Cortex of kidney (tissue), 1 donor: Measurements from ENCODE around the gene DLL1.

Experiments
- DNase-seq: peaks from one replicate; lab custom pipeline; 2025; lab: John Stamatoyannopoulos, UW

The DLL1 gene

DNA sequence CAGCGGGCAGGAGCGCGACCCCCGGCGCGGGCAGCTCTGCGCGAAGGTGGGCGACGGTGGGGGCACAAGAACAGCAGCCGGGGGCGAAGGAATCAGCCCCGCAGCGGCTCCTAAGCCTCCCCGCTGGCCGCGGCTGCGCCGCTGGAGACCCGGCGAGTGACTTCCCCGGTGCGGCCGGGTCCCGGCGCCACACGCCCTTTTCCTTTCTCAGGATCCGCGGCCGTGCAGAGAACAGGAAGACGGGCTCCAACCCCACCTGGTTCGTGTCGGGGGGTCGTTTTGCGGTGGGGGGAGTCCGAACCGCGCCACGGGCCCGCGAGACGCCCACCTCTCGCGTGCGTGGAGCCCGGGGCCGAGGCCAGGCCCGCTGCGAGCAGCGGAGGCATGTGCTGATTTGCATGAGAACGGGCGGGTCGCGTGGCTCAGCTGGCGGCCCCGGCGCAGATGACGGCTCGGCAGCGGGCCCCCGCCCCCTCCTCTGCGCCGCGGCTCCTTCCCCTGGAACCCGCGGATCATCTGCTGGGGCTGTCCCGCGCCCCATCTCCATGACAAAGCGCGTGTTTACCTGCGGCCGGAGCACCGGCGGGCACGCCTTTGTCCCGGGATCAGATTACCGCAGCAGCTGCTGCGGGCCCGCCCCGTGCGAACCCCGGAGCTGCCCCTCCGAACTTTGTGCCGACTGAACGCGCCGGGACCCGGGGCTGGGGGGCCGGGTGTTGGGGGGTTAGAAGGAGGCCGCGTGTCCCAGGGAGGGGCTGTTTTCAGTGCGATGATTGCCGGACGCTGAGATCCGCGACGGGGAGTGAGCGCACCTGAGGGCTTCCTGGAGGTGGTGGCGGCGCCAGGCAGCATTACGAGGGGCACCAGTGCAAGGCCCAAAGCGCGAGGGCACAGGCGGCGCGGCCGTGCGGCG lies 4.9 kb upstream of the DLL1 start:
- no peak for DNase-seq

DNA sequence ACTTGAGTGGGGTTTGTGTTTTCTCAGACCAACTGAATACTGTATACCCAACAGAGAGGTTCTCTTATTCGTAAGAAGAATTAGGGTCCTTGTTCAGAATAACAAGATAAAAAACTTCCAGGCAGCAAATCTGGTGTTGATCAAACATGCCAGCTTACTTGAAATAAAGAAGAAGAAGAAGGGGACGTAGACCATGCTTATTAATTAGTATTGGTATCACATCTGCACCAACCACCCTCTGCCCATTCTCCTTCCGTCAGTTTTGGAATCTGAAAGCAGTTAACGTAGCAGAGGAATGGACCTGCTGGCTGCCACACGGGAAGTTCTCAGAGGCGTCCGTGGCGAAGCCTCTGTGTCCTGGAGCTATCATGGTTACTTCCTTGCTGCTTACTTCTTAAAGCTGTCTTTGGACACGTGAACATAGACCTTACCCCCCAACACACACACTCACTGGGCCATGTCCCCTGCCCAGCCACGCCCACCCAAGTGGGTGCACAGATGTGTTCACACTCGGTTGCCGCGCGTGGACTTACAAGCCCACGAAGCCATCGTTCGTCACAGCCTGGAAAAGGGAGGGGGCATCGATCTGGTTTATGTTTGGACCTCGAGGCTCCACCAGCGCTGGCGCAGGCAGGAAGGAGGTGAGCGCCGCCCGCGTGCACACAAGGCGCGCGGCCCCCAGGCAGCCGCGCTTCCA lies 4.1 kb upstream of the DLL1 start:
- DNase-seq: no peak

DNA sequence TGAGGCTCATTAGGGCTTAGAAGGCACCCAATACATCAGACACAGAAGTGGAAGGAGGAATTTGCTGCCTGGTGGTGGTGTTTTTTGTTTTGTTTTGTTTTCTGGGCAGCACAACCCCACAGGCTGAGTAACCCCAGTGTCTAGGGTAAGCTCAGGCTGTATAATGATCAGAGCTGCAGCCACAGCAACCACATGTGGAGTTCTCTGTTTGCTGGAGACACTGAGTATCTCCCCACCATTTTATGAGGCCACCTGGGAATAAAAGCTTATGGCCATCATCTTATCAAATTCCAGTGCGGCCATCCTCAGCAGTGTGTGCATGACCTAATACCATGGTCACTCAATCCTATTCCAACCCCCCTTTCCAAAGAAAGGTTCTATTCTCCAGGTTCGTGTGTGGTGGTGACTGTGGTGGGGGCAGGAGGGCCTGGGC lies 3.4 kb upstream of the DLL1 start:
- DNase-seq: no peak

DNA sequence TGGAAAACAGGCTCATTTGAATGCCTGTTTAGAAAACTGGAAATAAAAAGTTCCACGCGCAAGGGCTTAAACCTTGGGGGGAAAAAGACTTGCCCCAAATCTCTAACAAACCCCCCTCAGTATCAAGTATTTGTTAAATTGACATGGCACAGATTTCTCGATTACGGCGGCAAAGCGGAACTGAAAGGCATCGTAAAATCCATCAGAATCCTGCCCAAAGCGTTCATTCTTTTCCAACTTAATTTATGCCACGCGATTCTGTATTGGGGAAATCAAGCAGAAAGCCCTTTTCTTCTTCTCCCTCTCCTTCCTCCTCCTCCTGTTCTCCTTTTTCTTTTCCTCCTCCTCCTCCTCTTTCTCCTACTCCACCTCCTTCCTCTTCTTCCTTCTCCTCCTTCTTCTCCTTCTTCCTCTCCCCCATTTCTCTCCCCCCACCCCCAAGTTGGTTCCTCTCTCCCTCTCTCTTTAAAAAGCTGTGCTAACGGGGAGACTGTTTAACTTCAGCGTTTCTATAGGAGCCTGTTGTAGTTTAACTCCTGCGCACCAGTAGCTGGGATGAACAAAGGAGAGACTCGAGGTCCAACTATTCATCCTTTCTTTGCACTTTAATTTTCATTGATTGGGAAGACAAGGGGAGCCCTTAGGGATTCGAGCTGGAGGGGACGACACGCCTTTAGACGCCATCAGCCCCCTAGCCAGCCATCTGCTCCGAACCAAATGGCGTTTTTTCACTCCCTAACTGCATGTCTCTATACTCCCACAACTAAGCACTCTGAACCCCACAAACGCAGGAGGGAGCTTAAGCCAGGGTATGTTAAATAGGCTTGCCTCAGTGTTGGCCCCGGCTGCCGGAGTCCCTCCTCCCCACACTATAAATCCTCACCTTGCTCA lies 2.7 kb upstream of the DLL1 start:
- DNase-seq: no peak

DNA sequence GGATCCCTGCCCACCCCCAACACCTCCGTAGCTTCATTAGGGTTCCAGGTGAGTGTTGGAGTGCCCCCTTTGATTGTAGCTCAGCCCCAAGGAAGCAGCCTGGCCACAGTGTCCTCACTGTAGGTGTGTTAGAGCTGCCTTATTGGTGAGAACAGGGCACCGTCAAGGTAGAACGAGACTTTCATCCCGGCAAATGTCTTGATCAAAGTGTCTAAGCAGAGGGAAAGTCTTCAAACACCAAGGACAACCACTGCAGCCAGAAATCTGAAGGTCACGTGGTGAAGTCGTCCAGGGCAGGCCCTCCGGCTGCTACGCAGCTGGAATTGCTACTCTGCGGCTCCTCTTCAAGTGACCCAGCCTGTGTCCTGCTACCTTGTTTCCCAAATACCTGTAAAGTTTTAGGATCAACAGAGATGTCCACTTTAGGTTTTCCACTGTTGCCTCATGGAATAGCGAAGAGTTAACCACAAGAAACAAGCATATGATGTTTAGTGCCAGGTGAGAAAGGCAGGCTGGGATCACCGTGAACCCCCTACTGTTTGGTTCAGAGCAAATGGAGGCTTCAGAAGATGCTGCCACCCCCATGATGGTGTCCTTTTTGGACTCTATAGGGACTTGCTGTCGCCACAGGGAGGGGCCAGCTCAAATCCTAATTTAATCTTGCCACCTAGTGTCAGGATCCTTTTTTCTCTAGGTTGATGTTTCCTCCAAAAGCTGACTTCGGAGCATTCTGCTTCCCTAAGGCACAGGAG lies 1.7 kb upstream of the DLL1 start:
- no peak for DNase-seq

DNA sequence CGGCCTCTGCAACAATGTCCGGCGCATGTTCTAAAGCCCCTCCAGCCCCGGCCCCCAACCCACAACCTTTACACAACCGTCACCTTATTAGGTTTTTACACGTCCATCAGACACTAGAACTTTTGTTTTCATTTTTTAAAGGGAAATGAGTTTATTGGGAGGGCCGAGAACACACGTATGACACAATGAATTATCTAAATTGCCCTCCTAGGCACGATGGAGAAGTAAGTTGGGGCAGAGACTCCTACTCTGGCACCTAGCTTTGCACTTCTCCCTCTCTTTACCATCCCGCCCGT lies 1.2 kb upstream of the DLL1 start:
- DNase-seq: no peak

DNA sequence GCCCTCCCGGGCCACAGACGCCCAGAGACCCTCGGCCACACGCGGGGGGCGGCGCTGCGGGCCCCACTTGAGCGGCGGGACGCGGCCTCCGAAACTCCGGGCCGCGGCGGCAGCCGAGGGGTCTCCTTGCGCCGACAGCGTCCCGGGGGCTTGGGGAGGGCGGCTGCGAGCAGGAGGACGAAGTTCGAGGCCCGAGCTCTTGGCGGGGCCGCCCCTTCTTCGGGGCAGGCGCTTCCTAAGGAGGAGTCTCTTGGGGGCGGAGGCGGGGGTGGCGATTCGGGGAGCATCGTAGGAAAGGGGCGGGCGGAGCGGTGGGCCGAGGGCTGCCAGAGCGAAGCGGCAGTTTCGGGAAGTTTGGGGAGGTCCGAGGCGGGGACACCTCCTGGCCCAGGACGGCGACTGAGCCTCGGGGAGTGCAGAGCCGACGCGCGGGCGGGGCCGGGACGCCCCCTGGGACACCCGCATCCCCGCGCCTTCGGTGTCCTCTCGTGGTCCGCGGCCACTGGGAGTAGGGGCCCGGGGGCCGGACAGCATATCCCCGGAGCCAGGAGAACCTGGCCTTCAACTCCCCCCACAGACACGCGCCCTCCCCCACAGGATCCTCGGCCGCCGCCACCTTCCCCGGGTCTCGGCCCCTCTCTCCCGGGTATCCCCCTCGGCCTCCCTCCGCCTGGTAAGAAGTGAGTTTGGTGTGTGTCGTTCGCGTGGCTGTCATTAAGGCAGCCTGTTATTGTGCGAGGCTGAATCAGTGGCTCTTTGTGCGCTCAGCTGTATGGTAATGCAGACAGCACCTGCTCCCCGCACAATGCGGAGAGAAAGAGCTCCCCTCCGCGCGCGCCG lies 613 bp upstream of the DLL1 start:
- no peak for DNase-seq

DNA sequence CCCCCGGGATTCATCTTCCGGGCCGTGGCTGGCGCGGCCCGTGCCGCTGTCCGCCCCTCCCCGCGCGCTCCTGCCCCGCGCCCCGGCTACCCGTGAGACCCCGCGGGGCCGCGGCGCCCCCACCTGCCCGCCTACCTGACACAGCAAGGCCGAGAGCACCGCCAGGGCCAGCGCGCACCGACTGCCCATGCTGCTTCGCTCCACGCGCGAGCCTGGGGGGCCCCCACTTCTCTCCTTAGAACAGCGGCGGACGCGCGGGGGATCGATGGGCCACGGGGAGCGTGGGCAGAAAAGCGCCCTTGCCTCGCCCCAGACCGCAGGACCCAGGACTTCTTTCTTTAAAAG lies 955 bp downstream of the DLL1 start:
- no peak for DNase-seq

DNA sequence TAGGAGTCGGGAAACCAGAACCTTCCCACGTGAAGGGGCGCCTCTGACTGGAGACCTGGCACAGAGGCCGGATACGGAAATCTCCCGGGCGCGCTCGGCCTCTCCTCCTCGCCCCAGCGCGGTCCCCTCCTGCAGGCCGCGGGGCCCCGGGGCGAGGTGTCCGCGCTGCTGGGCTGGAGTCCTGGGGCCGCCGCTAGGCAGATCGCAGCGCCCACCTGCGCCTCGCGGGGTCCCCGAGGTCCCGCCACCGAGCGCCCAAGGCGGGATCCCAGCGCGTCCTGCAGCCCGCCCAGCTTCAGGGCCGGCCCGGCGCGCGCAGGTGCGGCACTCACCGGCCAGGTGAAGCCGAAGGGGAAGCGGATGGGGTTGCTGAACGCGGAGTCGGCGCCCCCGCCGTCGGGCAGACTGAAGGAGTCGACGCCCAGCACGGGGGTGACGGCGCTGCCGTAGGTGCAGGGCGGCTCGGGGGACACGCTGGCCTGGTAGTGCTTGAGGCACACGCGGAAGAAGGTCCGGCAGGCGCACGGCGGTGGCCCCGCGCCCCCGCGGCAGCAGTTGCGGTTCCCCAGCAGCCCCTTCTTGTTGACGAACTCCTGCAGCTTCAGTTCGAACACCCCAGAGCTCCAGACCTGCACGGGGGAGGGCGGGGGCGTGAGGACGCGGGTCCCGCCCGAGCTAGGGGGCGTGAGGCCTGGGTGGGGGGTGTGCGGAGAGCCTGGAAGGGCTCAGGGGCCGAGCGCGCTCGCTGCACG lies 1.5 kb downstream of the DLL1 start:
- no peak for DNase-seq

DNA sequence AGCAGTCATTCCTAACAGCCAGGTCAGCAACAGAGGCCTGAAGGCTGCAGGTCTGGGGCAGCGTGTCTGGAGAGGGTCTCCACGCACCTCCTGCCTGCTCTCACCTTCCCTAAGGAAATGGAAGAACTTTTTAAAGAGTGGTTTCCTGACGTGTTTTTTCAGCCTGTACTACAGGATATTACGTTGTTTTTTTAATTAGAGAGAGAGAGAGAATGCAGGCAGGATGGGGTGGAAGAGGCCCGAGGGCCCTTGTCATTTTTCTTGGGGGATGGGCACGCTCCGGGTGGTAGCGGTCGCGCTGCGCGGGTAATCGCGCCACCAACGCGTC lies 2.1 kb downstream of the DLL1 start:
- DNase-seq: no peak

DNA sequence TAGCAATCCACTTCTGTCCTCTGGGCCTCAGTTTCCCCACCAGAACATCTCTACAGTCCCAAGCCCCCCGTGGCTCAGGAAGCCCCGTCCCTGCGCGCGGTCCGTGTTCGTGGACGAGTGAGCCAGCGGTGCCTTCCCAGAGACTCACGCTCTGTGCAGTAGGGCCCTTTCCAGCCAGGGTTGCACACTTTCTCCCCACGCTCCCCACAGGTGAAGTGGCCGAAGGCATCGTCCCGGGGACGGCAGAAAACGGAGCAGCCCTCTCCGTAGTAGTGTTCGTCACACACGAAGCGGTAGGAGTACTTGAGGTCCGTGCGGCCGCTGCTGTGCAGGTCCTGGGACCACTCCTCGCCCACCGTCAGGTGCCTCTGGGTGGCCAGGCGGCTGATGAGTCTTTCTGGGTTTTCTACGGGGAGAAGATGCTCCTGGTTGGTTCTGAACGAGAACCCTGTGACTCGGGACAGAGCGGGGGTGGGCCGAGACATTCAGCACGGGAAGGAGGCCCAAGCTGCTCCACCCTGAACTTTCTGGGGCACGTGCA lies 2.7 kb downstream of the DLL1 start:
- no peak for DNase-seq

DNA sequence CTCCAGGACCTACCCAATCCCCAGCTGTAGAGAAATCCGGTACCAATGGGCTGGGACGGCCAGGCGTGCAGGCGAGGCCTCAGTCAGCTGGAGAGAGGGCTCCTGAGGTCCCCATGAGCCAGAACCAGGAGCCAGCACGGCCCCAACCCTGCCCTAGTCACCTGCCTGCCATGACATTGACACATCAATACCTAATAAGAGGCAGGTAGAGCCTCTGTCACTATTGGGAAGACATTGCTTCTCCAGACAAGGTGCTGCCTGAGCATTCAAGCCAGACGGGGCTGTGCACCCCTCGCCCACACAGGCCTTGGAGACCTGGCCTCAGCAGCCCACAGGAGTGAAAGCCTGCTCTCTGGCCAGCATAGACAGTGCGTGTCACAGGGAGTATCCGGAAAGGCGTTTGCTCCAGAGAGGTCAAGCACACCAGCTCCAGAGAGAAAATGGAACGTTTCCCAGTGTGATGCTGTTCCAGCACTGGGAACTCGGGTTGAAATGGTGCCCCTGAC lies 3.5 kb downstream of the DLL1 start:
- DNase-seq: no peak

DNA sequence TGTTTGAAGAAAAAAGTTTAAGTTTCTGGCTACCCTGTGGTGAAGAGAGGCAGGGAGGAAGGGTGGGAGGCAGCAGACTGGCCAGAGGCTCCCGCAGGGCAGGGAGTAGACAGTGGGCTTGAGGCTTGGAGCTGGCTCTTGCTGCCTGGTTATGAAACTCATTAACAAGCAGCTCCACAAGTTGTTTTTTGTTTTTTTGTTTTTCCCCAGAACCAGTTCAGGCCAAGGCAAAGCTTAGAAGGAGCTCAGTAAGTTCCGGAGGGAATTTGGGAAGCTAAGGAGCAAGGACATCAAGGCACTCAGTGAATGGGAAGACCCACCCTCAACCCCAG lies 4.0 kb downstream of the DLL1 start:
- no peak for DNase-seq

DNA sequence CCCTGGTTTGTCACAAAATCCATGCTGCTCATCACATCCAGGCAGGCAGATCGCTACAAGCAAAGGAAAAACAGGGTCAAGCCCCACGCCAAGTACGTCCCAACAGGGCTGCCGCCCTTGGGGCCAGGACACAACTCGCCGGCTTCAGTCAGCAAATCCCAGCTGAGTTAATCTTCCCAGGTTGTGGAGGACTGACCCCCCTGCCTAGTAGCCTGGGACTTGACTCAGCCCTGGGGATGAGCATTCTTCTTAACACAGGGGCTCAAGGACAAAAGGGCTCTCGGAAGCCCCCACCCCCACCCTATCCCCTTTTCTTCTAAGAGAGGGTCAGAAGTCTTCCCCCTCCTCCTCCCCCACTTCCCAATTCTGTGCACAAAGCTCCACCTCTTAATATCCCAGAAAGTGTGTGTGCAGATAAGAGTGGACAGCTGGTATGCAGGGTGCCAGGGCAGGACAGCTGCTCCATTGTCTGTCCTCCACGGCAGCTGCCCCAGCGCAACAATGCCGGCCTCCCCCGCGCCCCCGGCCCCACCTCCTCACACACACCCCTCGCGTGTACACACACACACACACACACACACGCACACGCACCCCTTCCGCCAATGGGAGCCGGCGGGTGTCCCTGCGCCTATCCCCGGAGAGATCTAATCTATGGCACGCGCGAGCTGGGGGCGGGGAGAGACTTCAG lies 4.5 kb downstream of the DLL1 start:
- DNase-seq: no peak

DNA sequence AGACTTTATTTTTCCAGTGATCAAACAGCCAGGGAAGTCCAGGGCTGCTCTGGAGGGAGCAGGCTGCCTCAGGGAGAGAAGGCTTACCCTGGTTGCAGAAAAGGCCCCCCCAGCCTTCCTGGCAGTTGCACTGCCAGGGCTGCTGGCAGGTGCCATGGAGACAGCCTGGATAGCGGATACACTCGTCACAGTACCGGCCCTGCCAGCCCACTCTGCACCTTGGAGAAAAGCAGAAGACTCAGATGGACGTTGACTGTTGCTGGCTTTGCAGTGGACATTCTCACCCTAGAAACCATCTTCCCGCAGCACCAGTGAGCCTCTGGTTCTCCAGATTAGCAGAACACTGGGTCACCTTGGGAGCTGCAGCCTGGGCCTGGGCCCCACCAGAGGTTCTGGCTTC lies 5.4 kb downstream of the DLL1 start:
- no peak for DNase-seq

DNA sequence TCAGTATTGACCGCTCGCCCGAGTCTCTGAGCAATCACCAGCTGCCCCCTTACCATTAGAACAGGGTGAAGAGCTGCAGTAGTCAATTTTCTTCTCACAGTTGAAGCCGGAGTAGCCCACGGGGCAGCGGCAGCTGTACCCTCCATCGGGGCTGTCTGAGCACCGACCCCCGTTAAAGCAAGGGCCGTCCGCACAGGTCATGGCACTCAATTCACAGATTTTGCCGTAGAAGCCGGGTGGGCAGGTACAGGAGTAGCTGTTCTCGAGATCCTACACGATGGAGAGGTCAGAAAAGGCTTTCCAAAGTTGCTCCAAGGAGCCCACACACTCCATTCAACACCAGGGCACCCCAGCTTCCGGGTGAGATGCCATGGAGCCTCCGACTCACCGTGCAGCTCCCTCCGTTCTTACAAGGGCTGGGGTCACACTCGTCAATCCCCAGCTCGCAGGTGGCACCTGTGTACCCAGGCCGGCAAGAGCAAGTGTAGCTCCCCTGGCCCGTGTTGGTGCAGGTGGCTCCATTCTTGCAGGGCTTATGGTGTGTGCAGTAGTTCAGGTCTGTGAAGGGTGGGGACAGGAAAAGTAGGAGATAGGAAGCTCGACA lies 5.9 kb downstream of the DLL1 start:
- no peak for DNase-seq

DNA sequence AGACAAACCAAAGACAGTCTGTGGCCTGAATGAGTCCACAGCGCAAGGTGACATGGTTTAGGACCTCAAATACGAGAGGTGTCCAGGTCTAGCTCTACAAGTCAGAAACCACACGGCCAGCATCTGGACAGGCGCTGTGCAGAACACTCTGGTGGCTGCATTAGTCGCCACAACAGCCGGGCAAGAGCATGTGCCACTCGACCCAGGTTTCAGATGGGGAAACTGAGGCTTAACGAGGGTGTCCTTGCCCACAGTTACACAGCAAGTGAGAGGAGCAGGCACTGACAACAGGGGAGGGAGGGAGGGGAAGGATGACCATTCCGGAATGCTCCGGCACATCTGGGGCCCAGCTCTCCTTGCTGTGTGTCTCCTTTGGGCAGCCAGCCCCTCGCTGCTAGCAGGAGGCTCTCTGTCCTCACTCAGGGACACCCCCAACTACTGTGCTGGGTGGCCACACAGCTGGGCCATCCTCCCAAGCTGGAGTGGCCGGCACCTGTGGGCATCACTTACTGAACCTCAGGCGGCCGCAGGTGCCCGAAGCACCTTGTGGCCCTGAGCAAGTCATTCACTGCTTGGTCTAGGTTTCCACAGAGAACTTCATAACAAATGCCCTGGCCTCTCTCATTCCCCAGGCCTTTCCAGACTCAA lies 6.6 kb downstream of the DLL1 start:
- no peak for DNase-seq

DNA sequence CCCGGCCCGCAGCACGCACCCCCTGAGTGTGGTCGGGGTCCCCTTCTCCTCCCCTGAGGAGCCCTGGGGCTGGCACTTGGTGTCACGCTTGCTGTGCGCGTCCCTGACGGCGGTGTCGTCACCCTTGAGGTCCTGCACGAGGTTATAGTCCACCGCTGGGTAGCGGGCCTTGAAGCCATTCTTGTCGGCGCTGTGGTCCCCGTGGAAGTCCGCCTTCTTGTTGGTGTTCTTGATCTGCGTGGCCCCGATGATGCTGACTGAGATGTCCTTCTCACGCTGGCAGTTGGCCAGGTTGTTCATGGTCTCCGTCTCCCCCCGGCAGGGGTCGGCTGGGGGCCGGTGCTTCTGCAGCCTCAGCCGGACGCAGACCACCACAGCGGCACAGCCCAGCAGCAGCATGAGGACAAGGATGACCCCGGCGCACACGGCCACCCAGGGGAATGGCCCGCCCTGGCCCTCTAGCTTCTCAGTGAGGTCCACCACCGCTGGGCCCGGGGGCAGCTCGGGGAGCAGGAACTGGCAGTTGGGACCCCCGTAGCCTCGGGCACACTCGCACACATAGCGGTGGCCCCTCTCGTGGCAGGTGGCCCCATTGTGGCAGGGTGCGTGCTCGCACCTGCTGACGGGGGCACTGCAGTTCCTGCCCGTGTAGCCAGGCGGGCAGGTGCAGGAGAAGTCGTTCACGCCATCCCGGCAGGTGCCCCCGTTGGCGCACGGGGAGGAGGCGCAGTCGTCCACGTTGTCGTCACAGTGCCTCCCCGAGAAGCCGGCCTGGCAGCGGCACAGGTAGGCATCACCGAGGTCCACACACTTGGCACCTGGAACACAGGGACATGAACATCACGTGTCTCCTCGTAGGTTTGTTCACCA lies 7.4 kb downstream of the DLL1 start:
- no peak for DNase-seq
